GM18909 (cell line): ENCODE data around the gene TMCC1.
A peak's percentile ranks its signal among the peaks of the same experiment; 100 is the strongest.

Source experiments
- ATAC-seq: cut with Tn5 transposase; IDR thresholded peaks from one replicate; pipeline ENCODE4 v1.9.1; 2021; ENCODE audit warnings: mild to moderate bottlenecking; ENCODE audit not compliant: unreplicated experiment, poor library complexity

Gene TMCC1

DNA sequence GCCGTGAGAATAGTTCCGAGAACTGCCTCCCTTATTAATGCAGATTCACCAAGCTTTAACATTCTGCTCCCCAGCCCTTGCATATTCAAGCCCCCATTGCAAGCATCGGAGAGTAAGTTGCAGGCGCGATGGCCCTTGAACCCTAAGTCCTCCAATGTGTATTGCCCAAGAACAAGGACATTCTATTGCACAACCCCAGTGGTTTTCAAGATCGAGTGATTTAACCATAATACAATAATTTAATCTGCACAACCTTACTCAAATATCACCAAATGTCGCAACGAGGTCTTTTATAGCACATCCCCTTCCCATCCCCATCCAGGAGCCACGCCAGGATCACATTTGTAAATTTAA is 265.4 kb downstream of the TMCC1 start:
- ATAC-seq: no peak

DNA sequence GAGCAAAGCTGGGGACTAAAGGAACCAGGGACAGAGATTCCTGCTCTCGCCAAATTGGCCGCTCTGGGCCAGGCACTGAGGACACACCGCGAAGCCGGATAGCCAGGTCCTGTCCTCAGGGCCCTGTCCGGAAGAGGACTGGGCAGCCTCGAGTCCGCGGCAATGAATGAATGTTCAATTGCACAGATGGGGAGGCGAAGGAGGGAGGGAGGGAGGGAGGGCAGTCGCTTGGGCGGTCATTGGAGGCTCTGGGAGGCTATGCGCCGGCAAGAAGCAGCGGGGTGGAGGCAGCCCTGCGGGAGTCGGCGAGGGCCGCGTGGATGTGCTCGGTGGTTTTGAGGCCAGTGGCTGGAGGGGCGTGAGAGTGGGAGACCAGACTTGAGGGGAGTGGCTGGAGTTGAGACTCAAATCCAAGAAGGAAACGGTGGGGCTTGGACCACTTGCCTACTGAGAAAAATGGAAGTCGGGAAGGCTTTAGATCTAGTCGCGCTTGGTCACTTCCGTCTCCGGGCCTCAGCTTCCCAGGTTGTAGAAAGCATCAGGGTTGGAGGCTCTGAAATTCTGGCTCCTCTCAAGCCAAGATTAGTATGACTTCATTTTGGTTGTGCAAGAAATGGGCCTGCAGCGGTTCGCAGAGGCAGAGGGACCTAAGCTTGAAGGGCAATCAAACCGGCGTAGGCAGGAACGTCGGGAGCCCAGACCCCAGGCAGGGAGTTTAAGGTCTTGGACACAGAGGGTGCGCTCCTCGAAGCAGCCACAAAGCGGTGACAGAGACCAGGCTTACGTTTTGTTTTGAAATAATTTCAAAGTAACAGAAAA is 266.0 kb downstream of the TMCC1 start:
- ATAC-seq: peak; percentile 54

DNA sequence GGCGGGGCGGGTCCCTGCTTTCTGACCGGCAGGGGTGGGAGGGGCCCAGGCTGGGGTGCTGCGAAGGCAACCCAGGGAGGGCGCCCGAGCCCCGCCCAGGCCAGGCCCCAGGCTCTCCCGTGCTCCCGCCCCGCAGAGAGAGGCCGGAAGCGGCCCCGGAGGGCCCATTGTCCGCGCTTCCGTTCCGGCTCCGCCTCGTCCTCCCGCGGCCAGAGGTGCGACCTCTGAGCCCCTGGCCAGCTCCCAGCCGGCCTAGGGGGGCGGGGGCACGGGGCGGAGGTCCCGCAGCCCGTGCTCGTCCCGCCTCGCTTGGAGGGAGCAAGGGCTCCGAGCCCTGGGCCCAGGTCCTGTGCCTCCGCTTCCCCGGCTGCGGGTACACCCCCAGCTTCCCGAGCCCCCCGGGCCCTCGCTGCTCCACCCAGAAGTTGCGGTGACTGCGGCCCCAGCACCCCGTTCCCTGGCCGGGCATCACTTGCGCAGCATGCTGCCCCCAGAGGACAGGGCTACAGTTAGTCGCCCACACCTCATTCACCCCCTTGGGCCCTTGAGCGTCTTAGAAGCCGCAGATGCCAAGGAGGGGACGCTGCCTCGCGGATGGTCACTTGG is 266.7 kb downstream of the TMCC1 start:
- ATAC-seq: peak; percentile 94

DNA sequence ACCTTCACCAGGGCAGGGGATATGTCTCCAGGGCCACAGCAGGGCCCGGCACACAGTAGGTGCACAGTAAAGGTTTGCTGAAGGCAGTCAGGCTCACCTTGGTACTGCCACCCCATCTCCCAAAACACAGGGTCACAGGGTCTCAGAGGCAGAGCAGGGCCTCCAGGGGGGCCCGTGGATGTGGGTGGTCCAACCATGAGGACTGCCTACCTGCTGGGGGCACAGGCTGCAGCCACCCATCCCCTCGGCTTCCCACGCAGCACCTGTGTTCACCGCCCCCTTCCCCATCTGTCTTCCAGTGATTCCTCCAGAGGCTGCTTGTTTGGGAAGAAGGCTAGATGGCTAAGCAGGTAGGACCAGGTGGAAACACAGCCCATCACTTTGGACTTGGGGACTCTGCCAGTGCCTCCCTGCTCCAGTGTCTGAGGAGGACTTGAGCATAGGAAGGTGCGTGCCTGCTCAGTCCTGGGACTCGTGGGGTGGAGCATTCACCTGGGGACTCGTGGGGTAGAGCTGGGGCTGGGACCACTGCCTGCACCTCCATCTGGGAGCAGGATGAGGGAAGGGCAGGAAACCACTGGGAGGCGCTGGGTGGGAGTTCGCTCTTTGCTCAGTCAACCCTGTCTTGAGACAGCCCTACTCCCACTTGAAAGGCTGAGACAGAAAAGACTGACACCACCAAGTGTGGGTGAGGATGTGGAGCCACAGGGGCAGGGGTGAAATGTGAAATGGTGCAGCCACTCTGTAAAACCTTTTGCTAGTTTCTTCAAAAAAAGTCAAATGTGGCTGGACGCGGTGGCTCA is 268.2 kb downstream of the TMCC1 start:
- no peak for ATAC-seq

DNA sequence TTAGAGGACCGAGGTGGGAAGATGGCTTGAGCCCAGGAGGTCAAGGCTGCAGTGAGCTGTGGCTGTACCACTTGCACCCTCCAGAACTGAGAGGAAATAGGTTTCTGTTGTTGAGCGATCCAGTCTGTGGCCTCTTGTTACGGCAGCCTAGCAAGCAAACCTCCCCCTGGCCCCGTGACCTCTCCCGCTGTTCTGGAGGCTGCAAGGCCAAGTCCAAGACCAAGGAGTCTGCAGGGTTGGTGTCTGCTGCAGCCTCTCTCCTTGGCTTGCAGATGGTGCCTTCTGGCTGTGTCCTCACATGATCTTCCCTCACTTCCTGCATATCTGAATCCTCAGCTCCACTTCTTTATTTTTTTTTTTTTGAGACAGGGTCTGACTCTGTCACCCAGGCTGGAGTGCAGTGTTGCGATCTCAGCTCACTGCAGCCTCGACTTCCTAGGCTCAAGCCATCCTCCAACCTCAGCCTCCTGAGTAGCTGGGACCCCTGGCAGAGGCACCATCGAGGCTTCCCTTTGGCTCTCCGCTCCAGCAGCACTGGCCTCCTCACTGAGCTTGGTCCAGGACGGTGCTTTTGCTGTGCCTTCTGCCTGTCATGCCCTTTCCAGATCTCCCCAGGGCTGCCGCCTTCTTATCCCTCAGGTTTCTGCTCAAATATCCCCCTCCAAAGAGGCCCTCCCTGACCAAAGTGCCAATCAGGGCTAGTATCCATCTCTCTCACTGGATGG is 269.0 kb downstream of the TMCC1 start:
- ATAC-seq: no peak

DNA sequence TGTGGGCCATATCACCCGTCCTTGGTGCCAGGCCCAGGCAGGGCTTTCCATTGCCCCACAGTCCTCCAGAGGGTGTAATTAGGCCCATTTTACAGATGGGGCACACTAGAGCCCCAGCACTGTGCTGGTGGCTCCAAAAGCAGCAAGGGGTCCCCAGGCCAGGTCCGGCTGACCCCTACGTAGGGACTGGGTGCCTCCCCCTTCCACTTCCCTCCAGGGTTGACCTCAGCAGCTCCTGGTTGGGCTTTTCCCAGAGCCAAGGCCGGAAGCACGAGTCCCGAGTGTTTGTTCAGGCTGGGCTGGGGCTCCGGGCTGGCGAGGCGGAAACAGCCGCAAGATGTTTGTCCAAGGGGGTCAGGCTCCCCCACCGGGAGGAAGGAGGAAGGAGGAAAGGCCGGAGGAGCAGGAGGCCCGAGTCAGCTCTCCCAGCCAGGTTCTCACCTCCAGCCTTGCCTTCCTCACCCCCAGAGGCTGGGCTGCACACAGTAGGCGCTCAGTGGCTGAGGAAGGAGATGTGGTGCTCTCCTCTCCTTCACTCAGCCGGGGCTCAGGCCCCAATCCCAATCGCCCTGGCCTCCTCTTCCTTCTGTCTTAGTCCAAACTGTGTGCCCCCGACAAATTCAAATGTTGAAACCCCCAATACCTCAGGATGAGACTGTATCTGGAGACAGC is 269.9 kb downstream of the TMCC1 start:
- no peak for ATAC-seq

DNA sequence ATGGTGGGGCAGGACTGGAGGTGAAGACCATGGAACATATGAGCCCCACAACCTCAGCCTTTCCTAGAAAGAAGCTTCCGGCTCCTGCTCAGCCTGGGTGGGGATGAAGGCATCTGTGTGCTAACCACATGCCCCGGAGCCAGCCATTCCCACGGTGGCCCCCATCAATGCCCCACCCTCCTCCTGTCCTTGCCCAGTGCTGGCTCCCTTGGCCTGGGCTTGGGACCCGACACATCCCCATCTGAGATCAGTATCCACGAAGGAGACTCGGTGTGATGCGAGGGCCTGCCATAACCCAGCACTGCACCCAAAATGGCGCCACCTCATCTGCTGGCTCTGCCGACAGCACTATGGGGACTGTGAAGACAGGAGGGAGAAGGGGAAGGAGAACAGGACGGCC is 270.6 kb downstream of the TMCC1 start:
- ATAC-seq: no peak

DNA sequence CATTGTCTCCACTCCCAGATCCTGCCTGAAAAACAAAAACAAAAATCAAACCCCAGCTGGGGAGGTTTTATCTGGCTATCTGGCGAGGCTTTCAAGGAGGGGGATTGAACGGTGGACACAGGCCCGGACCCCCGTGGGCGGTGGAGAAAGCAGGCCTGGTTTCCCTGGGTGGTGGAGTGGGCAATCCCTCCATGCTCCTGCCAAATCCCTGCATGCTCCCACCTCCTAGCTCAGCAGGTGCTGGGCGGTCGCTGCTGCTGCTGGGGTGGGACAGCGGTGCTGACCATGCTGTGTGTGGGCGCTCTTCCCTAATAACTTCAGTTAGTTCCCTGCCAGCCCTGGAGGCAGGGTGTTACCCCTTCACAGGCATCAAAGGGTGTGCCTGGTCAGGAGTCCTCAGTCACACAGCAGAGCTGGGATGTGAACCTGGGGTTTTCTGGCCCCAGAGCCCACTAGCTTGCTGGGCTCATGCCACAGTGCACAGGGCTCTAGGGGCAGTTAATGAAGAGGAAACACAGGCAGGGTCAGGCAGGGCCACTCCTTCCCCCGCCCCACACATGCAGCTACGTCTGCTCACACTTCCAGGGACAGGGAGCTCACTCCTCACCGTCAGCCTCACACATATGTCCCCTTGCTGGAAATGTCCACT is 271.2 kb downstream of the TMCC1 start:
- ATAC-seq: no peak

DNA sequence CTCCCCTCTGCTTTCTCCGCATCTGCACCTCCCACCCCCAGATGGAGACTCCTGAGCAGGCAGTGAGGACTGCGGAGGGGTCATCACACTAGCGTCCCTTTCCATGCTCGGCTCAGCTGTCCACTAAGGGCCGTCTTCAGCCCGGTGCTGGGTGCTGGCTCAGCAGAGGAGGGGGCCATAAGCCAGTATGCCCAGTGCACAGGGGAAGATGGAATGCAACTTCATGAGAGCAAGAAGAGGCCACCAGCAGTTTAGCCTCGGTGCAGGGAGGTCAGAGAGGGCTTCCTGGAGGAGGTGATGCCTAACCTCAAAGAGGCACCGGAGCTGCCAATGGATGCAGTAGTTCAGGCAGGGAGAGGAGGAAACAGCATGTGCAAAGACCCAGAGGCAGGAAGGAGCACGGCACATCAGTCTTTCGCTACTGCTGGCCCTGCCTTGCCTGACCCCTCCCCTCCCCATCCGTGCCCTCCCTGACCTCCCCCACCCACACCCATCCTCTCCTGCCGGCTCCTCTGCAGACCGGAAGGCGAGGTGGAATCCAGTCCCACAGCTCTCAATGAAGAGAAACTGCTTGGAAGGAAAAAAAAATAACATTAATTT is 271.8 kb downstream of the TMCC1 start:
- ATAC-seq: no peak

DNA sequence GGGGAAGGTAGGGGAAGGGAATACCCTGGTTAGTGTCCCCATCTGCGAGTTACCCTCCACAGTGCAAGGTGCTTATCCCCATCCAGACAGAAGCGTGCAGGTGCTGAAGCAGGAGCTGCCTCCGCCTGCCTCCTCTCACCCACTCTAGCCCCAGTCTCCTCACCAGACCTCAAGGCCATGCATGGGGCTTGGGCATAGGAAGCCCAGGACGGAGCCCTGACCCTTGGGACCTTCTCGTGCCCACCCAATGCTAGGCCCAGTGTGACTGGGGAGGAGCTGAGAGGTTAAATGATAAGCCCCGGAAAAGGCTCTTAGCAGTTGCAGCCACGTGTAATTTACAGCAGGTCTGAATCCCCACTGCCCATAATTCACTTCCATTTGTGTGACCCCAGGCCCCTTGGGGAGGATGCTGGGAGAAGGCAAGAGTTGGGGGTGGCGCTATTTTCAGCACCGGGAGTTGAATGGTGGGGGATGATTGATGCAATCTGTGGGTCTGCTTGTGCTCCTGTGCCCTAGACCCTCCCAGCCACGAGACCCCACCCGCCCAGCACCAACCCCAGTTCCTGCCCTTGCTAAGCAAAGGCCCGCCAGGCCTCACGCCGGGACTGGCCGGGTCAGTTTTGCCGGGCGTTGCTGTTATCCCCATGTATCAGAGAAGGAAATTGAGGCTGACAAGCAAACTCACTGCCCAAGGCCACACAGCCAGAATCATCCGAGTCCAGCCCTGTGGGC is 272.5 kb downstream of the TMCC1 start:
- ATAC-seq: no peak

DNA sequence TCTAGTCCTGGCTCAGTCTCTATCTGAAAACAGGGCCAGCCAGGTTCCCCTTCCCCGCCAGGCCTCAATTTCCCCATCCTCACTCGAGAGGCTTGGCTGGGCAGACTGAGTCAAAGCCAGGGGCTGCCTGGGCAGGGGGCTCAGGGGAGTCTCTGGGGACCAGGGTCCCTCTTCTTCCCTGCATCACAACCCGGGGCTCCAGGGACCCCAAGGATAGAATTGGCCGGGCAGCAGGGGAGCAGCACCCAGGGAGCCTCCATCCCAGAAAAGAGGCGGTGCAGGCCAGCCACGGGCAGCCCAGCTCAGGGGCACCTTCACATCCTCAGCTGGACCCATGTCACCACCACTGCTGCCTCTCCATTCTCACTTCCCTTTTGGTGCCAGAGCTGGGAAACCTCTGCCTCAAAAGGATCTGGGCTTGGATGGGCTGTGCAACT is 273.8 kb downstream of the TMCC1 start:
- no peak for ATAC-seq

DNA sequence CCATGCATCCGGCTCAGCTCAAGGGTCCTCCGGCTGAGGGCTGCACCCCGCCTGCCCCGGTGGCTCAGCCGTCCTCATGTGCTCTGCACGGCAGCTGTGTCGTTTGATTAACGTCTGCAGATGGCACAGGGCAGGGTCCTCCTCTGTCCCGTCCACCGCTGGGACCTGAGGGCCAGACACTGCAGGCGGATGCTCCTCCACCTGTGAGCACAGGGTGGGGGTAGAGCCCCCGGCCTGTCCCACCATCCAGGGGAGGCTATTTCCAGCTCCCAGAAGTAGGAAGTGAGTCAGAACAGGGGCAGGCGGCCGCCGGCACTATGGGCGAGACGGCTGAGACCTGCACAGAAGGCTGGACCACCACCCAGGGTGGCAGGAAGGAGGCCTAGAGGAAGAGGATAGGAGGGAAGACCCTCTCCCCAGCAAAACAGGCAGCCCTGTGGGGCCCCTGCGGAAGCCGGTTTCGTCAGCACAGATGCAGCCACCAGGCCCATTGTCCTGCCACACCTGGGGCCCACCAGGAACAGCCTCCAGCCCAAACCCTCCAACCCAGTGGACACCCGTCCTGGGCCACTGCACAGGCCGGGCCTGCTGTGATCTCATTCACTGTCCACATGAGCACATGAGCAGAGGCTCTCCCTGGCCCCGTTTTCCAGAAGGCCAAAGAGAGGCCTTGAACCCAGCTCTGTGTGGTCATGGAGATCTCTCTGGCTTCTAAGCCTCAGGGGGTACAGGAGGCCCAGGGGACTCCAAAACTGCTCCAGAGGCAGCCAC is 274.4 kb downstream of the TMCC1 start:
- ATAC-seq: no peak

DNA sequence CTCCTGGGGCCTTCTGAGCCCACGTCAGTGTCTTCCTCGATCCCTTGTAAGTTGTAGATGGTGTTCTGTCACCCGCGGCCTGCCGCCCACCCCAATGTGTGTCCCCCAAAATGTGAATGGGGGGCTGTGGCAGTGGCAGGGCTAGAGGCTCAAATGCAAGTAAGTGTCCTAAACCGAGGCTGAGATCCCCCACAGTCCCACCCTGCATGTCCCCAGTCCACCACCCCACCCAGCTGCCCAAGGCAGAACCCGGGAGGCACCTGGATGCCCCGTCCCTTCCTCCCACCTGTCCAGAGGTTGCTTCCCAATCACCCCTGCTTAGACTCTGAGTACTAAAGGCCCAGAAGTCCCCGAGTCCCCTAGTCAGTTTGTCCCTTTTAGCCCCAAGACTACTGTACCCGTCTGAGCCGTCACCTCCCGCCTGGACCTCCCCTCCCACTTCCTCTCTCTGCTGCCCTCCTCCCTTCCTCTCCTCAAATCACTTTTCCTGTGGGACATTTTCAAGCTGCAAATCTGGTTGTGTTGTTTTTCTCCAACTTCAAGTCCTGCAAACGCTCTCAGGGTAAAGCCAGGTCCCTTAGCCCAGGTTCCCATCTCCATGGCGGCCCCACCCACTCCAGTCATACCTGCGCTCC is 275.2 kb downstream of the TMCC1 start:
- no peak for ATAC-seq

DNA sequence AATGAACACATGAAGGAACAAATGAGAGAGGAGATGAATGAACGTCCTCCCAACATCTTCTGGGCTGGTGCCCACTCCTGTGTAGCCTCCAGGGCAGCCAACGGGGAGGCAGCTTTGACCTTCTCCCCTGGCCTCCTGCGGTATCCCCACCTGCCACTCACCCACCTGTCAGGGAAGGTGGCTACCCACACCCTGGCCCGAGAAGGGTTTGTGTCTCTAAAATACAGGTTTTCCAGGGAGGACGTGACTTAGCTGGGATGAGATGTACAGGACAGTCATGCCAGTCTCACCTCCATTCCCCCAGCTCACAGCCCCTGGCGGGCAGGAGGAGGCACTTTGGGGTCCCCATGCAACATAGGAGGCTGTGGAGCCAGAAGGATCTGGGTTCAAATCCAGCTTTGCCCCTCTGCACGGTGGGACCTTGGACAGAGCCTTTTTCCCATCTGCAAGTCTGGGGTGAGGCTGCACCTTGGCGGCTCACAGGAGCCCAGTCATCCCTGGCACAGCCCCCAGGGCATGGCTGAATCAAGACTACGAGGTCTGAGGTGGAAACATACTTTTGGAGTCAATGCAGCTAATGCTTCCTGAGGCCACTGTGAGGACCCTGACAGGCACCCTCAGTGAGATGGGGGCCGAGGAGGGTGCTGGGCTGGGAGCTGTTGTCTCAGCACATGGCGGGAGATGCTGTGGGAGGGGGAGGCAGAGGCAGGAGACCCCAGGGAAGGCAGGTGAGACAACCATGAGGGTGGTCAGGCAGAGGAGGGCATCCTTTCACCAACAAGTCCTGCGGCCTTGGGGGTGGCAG is 275.9 kb downstream of the TMCC1 start:
- ATAC-seq: no peak

DNA sequence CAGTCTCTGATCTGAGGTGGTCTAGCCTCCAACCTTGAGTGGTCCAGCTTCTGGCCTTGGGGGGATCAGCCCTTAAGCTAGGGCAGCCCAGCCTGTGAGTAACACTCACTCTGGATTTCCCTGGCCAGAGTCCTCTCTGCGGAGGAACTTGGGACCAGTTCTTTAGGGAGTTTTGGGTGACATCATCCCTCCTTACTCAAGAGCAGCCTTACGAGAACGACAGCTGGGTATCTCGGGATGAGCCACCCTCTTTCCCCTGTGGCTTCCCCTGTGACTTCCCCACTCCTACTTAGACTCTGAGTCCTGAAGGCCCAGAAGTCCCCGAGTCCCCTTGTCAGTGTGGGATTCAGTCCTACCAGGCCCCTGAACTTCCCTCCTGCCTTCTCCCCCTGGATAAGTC is 276.8 kb downstream of the TMCC1 start:
- ATAC-seq: no peak

DNA sequence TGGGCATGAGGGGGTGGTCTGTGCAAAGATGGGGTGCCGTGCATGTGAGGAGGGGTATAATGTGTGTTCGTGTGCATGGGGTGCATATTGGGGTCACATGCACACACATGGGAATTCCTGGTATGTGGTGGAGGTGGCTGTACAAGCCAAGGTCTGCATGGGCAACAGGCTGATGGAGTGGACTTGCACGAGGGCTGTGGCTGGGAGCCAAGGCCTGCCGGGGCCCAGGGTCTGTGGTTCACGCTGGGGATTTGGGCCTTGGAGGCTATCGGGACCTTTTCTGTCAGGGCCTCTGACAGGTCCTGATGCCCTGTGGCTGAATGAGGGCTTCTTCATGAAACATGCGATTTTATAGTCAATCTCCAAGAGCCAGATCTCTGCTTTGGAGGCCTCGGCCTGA is 277.2 kb downstream of the TMCC1 start:
- ATAC-seq: no peak
